ENCODE data around the gene CLIP2. TPM values are rescaled to one million over a fixed set of nuclear protein-coding genes. Genes with fewer than 3 reads are reported as not detected.

Gene CLIP2
- total RNA-seq, 1 donor from 2014 or later, result 24.1 TPM

DNA sequence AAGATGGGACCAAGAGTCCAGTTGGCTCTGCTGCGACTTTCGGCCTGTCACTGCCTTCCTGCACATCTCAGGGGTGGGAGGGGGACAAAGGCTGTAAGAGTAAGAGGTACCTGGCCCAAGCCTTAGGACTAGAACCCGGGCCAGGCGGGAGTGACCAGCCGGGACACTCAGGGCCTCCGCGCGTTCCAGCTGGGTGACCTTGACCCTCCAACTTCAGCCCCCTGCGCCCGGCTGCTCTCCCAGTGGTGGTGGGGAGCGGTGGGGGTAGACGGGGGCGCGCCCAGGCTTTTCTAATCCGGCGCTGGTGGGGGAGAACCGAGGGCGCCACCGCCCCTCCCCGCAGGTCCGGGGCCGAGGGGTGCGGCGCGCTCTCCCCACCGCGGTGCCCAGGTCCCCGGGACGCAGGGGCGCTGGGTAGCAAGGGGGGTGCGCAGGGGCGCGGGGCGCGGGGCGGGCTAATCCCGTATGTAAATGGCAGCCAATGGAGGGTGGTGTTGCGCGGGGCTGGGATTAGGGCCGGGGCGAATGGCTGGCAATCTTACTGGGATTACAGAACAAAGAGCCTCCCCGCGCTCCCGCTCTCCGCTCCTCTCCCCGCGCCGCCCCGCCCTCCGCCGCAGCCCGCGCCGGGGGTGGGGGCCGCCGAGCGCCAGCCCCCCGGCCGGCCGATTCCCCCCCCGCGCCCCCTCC is 164.3 kb downstream of the CLIP2 start, which contains the start of gene GTF2IRD1:
GTF2IRD1 (plus strand) TSS at position 585 of the 690 bp plus-strand sequence. CDS start 54,175 bp downstream, outside the sequence.
- H3K4me3 ChIP-seq, result peak within 1 kb of the TSS; percentile 72
- intact Hi-C loops (cut with DNase I), result no loop called here
- H3K36me3 ChIP-seq, result no peaks in the 10 kb centered on the region
- peak within 1 kb of the TSS; percentile 77 for H3K27ac ChIP-seq
- H3K9me3 ChIP-seq, result no peaks in the 10 kb centered on the region
- no peaks in the 10 kb centered on the region for H3K27me3 ChIP-seq (ENCODE audit: low read depth)
- DNase-seq (peak; percentile 77), ATAC-seq (peak; percentile 66 to 70)
- TF ChIP-seq, protein P1, sequence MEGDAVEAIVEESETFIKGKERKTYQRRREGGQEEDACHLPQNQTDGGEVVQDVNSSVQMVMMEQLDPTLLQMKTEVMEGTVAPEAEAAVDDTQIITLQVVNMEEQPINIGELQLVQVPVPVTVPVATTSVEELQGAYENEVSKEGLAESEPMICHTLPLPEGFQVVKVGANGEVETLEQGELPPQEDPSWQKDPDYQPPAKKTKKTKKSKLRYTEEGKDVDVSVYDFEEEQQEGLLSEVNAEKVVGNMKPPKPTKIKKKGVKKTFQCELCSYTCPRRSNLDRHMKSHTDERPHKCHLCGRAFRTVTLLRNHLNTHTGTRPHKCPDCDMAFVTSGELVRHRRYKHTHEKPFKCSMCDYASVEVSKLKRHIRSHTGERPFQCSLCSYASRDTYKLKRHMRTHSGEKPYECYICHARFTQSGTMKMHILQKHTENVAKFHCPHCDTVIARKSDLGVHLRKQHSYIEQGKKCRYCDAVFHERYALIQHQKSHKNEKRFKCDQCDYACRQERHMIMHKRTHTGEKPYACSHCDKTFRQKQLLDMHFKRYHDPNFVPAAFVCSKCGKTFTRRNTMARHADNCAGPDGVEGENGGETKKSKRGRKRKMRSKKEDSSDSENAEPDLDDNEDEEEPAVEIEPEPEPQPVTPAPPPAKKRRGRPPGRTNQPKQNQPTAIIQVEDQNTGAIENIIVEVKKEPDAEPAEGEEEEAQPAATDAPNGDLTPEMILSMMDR (IDR thresholded peaks at IDR 0.05), result no peak
- peaks cover 17% of the 10 kb centered on the region for H3K4me1 ChIP-seq

- peak; percentile 18 to 34 for ATAC-seq
- H3K27ac ChIP-seq, result peak overlapping the region; percentile 77
- peak overlapping the region; percentile 72 for H3K4me3 ChIP-seq
- no peaks in the 10 kb centered on the region for H3K27me3 ChIP-seq (ENCODE audit: low read depth)
- DNase-seq, result no peak
- no peaks in the 10 kb centered on the region for H3K9me3 ChIP-seq
- TF ChIP-seq, protein P1 (IDR thresholded peaks at IDR 0.05), result no peak
- no peaks in the 10 kb centered on the region for H3K36me3 ChIP-seq
- intact Hi-C loops (cut with DNase I), result no loop called here
- peaks cover 17% of the 10 kb centered on the region for H3K4me1 ChIP-seq
These were observed 165.1 kb downstream of the CLIP2 start for GRCh38 chr7:74454021-74454924.

DNA sequence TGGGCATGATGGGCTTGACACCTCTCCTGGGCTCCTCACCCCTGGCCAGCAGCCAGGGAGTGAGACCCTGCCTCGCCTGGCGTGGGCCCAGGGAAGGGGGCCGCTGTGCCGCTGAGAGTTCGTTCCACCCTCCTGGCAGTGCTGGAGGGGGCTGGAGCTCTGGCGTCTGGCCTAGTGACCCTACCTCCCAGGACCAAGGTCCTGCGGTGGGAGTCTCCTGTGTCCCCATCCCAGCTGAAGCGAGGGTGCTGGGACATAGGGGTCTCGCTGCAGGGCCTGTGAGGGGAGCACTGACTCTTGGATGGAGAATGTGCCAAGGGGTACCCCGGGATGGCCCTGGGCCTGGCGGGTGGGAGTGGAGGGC is 165.7 kb downstream of the CLIP2 start:
- Histone ChIP-seq H3K9me3 (no peaks in the 10 kb centered on the region), H3K27me3 (ENCODE audit: low read depth) (no peaks in the 10 kb centered on the region), H3K4me1 (peaks cover 17% of the 10 kb centered on the region), H3K36me3 (no peaks in the 10 kb centered on the region), H3K27ac (peak overlapping the region; percentile 77), H3K4me3 (peak overlapping the region; percentile 72)
- TF ChIP-seq, protein P1 (IDR thresholded peaks at IDR 0.05), result no peak
- ATAC-seq (peak; percentile 1), DNase-seq (no peak)
- intact Hi-C loops (cut with DNase I), result no loop called here

GRCh38 chr7:74455291-74455804 is 166.1 kb downstream of the CLIP2 start:
- TF ChIP-seq, protein P1 (IDR thresholded peaks at IDR 0.05), result no peak
- DNase-seq (no peak), ATAC-seq (peak; percentile 32 to 69)

More at GRCh38 chr7:74455291-74455804, 166.1 kb downstream of the CLIP2 start:
- intact Hi-C loops (cut with DNase I), result no loop called here
- Histone ChIP-seq H3K4me3 (peak overlapping the region; percentile 72), H3K27me3 (ENCODE audit: low read depth) (no peaks in the 10 kb centered on the region), H3K4me1 (peaks cover 17% of the 10 kb centered on the region), H3K36me3 (no peaks in the 10 kb centered on the region), H3K9me3 (no peaks in the 10 kb centered on the region), H3K27ac (peak overlapping the region; percentile 77)

Other genes starting within 250 kb of the CLIP2 start
- 48.6 TPM for gene LIMK1, start 205.6 kb upstream of the CLIP2 start, total RNA-seq
- 210 TPM for gene EIF4H, start 115.1 kb upstream of the CLIP2 start, total RNA-seq
- gene LAT2, start 79.4 kb upstream of the CLIP2 start, total RNA-seq, result 64.7 TPM
- 18.5 TPM for gene RFC2, start 35.0 kb upstream of the CLIP2 start, total RNA-seq
- 16.3 TPM for gene GTF2IRD1, start 164.5 kb downstream of the CLIP2 start, total RNA-seq

Data from lower lobe of right lung (tissue), 2 donors.